Left cardiac atrium (tissue), 4 donors: ENCODE data around the gene NOVA1. TPM values are rescaled to one million over a fixed set of nuclear protein-coding genes. Genes with fewer than 3 reads are reported as not detected.

Experiments used
- ATAC-seq, 2 donors: fragments of 200-7000 bp; cut with Tn5 transposase; one replicate each; pipeline ENCODE4 v1.9.1; 2020; ENCODE audit warnings: mild to moderate bottlenecking in 2 of 2, moderate library complexity in 2 of 2
- DNase-seq: peaks from one replicate; pipeline ENCODE4 v3.0.0-alpha.2; 2020
- intact Hi-C, 2 donors: fragments of 100-400 bp; cut with DNase I; formaldehyde crosslinking; loops; one replicate each; pipeline versions ENCODE4 v1.14.1 to v1.15.1; 2022 to 2023
- total RNA-seq, 2 donors: library from RNA; stranded (reverse); fragmentation: NEBNext Ultra II Directional; extraction: Animal tissue kit (Norgen Biotek cat#: 25700); gene quantifications; one replicate each; pipeline ENCODE4 v1.2.1, GENCODE V29; 2021
- donor health status: DM: no; HTN: yes; CAD: no.
- donor health status: DM: no; HTN: yes; CAD: no; lungs with severe emphysema.
- donor health status: DM: yes; HTN: yes; CAD: no.
- donor health status: Dilated cardiomyopathy.

NOVA1 gene
- total RNA-seq, 2 donors from 2014 or later: 2.9 to 4.8 TPM

- intact Hi-C loops: no loop called here
- DNase-seq (no peak), ATAC-seq (no peak)
Observed at GRCh38 chr14:26595926-26596542, 1.8 kb downstream of the NOVA1 start.

- DNase-seq (no peak), ATAC-seq (no peak)
- intact Hi-C loops: no loop called here
Observed at GRCh38 chr14:26594756-26595545, 2.9 kb downstream of the NOVA1 start.

DNA sequence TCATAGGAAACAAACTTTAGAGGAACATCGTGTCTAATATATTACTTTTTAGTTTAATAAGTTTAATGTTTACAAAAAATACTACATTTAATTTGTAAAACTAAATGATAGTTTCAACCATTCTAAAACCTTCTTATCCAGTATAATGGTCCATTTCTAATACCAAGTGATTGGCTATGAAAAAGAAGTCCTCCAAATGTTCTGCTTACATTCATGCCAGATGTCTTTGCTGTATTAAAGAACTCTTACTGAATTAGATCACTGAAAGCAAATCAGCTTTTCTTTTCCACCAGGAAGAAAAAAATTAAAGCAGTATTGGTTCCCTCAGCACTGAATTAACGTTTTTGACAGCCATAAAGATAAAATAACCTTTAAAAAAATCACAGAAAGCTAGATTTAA is 3.7 kb downstream of the NOVA1 start:
- intact Hi-C loops: no loop called here
- DNase-seq: no peak
- no peak for ATAC-seq

DNA sequence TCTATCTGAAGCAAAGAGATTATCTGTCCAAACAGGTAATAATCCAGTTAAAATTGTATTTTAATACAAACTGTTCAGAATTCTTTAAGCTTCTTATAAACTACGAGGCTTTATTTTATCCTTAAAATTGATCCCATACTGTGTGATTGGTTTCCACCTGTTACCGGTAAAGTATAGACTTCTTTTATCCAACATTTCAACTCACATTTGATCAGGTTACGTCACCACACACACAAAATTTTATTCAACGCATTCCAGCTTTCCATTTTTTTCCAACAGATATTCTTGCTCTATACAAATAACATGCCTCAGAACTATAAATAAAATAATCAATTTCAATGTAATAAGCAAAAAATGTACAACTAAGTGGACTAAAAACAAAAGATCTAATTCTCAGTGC is 4.5 kb downstream of the NOVA1 start:
- intact Hi-C loops: no loop called here
- ATAC-seq (no peak), DNase-seq (no peak)

DNA sequence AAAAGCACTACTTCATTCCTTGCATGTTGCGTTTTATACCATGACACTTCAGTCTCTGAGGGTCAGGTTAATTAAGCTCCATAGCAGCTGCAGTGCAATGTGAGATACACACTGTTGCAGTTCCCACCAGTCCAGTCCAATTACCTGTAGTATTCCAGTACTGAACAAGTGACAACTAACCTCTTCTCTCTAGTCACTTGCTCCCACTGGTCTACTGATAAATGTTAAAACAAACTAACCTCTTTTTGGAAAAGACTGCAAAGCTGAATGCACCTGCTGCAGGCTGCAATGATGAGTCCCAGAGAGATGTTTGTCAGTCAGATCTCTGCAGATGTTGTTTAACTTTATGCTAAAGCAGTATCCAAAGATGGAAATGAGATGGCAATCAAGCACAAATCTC is 7.9 kb downstream of the NOVA1 start:
- ATAC-seq: no peak
- no peak for DNase-seq
- intact Hi-C loops: no loop called here

- DNase-seq: no peak
- ATAC-seq: no peak
- intact Hi-C loops: no loop called here
Observed at GRCh38 chr14:26577711-26578110, 20.1 kb downstream of the NOVA1 start.

DNA sequence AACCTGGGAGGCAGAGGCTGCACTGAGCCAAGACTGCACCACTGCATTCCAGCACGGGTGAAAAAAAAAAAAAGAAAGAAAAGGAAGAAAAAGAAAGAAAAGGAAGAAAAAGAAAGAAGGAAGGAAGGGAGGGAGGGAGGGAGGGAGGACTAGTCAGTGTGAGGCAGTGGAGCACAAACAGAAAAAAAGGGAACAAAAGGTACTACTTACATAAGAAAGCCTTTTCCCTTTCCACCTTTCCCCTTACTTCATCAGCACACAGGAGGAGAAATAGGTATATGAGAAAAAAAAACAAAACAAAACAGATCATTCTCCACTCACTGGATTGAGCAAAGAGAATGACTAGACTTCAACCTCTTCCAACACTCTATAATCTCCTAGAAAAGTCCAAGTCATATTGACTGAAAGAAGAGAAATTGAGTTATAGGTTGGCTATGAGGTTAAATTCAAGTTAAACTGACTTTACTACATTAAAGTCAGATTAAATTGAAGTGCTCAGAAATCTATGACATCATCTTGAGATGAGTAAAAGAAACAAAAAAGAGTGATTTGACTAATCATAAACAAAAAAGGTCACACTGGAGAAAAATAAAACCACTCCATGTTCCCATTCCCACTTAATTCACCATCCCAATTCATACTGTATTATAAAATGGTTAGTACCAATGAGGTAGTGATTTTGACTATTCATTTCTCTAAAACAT is 43.6 kb downstream of the NOVA1 start:
- intact Hi-C loops: no loop called here
- DNase-seq: no peak
- no peak for ATAC-seq

GRCh38 chr14:26549571-26549970 is 48.3 kb downstream of the NOVA1 start:
- no peak for DNase-seq
- intact Hi-C loops: no loop called here
- no peak for ATAC-seq

- DNase-seq (no peak), ATAC-seq (no peak)
- intact Hi-C loops: no loop called here
Observed at GRCh38 chr14:26548406-26548805, 49.4 kb downstream of the NOVA1 start.

GRCh38 chr14:26538176-26538575 is 59.7 kb downstream of the NOVA1 start:
- intact Hi-C loops: no loop called here
- no peak for DNase-seq
- no peak for ATAC-seq

- DNase-seq (no peak), ATAC-seq (no peak)
- intact Hi-C loops: no loop called here
Observed at GRCh38 chr14:26531894-26532293, 65.9 kb downstream of the NOVA1 start.

- ATAC-seq: peak; percentile 67 to 95
- DNase-seq: peak; percentile 40
- intact Hi-C loops: no loop called here
Observed at GRCh38 chr14:26528415-26529182, 69.2 kb downstream of the NOVA1 start.

- intact Hi-C loops: no loop called here
- ATAC-seq (no peak), DNase-seq (no peak)
Observed at GRCh38 chr14:26527095-26527494, 70.7 kb downstream of the NOVA1 start.

DNA sequence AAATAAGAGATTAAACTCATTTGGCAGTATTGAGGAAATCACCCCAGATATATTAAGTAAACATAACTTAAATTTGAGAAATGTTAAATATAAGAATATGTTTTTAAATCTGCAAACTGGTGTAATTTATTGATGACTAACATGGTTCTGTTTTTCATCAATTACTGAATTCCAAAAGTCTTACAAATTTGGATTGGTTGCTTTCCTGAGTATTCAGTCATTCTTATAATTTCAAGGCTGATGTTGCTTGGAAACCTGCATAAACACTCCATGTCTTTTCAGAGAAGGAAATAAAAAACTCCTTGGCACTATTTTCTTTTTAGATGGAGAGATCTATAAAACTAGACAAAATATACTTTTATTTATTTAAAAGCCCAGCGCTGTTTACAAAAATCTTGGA is 71.7 kb downstream of the NOVA1 start:
- intact Hi-C loops: no loop called here
- ATAC-seq (no peak), DNase-seq (no peak)

- no peak for ATAC-seq
- intact Hi-C loops: no loop called here
- DNase-seq: no peak
Observed at GRCh38 chr14:26525085-26525484, 72.7 kb downstream of the NOVA1 start.

GRCh38 chr14:26522967-26523366 is 74.9 kb downstream of the NOVA1 start:
- DNase-seq (no peak), ATAC-seq (peak in 1 of 2 donors; percentile 61)
- intact Hi-C loops: no loop called here

DNA sequence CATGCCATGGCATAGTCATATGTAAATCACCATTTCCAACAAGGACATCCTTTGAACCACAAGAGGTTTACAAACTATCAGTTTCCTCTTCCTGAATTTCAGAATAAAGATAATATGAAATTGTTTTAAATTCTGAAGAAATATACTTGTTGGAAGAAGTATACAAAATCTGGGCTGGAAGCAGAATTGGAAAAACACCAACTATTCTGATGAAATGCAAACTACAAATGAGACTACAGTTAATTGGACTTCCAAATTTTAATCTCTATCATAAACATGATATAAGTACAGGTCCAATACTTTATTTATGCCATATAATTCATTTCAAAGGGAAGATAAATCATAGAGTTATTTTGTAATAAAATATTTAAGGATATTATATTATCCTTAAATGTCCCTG is 80.1 kb downstream of the NOVA1 start:
- ATAC-seq (no peak), DNase-seq (no peak)
- intact Hi-C loops: no loop called here

- no peak for DNase-seq
- intact Hi-C loops: no loop called here
- ATAC-seq: no peak
Observed at GRCh38 chr14:26500028-26500427, 97.8 kb downstream of the NOVA1 start.

- no peak for ATAC-seq
- intact Hi-C loops: no loop called here
Observed at GRCh38 chr14:26499546-26499945, 98.3 kb downstream of the NOVA1 start.

GRCh38 chr14:26486922-26487321 is 110.9 kb downstream of the NOVA1 start:
- ATAC-seq: no peak
- intact Hi-C loops: no loop called here

More at GRCh38 chr14:26499546-26499945, 98.3 kb downstream of the NOVA1 start:
- no peak for DNase-seq

More at GRCh38 chr14:26486922-26487321, 110.9 kb downstream of the NOVA1 start:
- DNase-seq: no peak
